Measurements from ENCODE around the gene ASIC2.

GRCh38 chr17:33115366-33115765 is 177.7 kb downstream of the ASIC2 start:
- TF ChIP-seq CTCF (IDR thresholded peaks at IDR 0.05) (no peak), ZFX (IDR thresholded peaks at IDR 0.05; ENCODE audit: borderline replicate concordance) (no peak)
